A549 (cell line): ENCODE data around the gene PDCD1LG2. TPM values are rescaled to one million over a fixed set of nuclear protein-coding genes. Genes with fewer than 3 reads are reported as not detected.

Experiments
- ATAC-seq, 2 experiments: fragments of 200-7000 bp in 1 of 2; fragments of >200 bp in 1 of 2; cut with Nextera tagmentation in 1 of 2; cut with Tn5 transposase in 1 of 2; 3 replicates each; pipeline versions ENCODE4 v1.8.0 to v1.9.1; 2018 to 2020; ENCODE audit warnings: mild to moderate bottlenecking in 1 of 2, moderate library complexity in 1 of 2
- CTCF ChIA-PET: fragments of 300-600 bp; sonication (Branson Sonifier 250); formaldehyde crosslinking; extraction: SDS; loops from one replicate; lab custom pipeline; 2021; ENCODE audit warnings: antibody characterized with exemption, inconsistent platforms; lab: Yijun Ruan, JAX
- POLR2A ChIA-PET: fragments of 350-600 bp; formaldehyde crosslinking; extraction: SDS; loops from one replicate; lab custom pipeline; 2021; ENCODE audit warnings: antibody characterized with exemption, inconsistent platforms; lab: Yijun Ruan, JAX
- DNase-seq, 2 experiments: peaks; one replicate each; pipeline versions ENCODE4 v3.0.0 to v3.0.0-alpha.2; 2011 to 2016; ENCODE audit warnings: low read depth in 1 of 2, low spot score in 1 of 2
- FAIRE-seq: peaks from 2 replicates; lab custom pipeline; 2011; peaks lifted over from hg19 to GRCh38; lab: Jason Lieb, UNC
- H3K27ac ChIP-seq, 2 experiments: fragments of >200 bp; sonication (Bioruptor Twin); formaldehyde crosslinking; 3 replicates each; pipeline ENCODE4 v1.5.1; 2016 to 2017
- H3K4me1 ChIP-seq: fragments of >200 bp; sonication (Bioruptor Twin); formaldehyde crosslinking; 3 replicates; pipeline ENCODE4 v1.6.1; 2016
- H3K4me2 ChIP-seq: fragments of >200 bp; sonication (Bioruptor Twin); formaldehyde crosslinking; 3 replicates; pipeline ENCODE4 v1.6.1; 2016
- H3K4me3 ChIP-seq: fragments of >200 bp; sonication (Bioruptor Twin); formaldehyde crosslinking; 3 replicates; pipeline ENCODE4 v1.5.1; 2016
- H3K9me3 ChIP-seq: fragments of >200 bp; sonication (Bioruptor Twin); formaldehyde crosslinking; 3 replicates; pipeline ENCODE4 v1.6.1; 2016
- CHD4 ChIP-seq: fragments of 200-600 bp; sonication (generic); IDR thresholded peaks from 2 replicates; pipeline ENCODE4 v1.6.1; 2016; ENCODE audit warnings: antibody characterized with exemption, mild to moderate bottlenecking, borderline replicate concordance
- EP300 ChIP-seq, 2 experiments: fragments of >200 bp; sonication (Bioruptor Twin); formaldehyde crosslinking; IDR thresholded peaks; 2 replicates in 1 of 2; 3 replicates in 1 of 2; pipeline ENCODE4 v1.6.1; 2016 to 2017
- FOSL2 ChIP-seq, 2 experiments: fragments of 450-650 bp in 1 of 2; fragments of >200 bp in 1 of 2; sonication (Bioruptor Twin) in 1 of 2; formaldehyde crosslinking; IDR thresholded peaks; 2 replicates each; pipeline versions ENCODE4 v1.5.0 to v1.6.1; 2016 to 2020; ENCODE audit warnings: mild to moderate bottlenecking in 1 of 2, moderate library complexity in 1 of 2
- FOXS1 ChIP-seq: fragments of 250-450 bp; sonication (Bioruptor Pico); IDR thresholded peaks from 2 replicates; pipeline ENCODE4 v1.5.0; 2020; ENCODE audit warnings: mild to moderate bottlenecking, moderate library complexity
- HDAC2 ChIP-seq: fragments of 200-600 bp; sonication (generic); IDR thresholded peaks from 2 replicates; pipeline ENCODE4 v1.6.1; 2016
- JUN ChIP-seq, 2 experiments: fragments of >200 bp; sonication (Bioruptor Twin); formaldehyde crosslinking; IDR thresholded peaks; 2 replicates in 1 of 2; 3 replicates in 1 of 2; pipeline ENCODE4 v1.6.1; 2016 to 2017
- KDM1A ChIP-seq: fragments of 200-600 bp; sonication (generic); IDR thresholded peaks from 2 replicates; pipeline ENCODE4 v1.6.1; 2016; ENCODE audit warnings: low read depth, mild to moderate bottlenecking
- MAZ ChIP-seq: fragments of 150-350 bp; IDR thresholded peaks from 2 replicates; pipeline ENCODE4 v1.6.1; 2014; ENCODE audit warnings: antibody characterized with exemption, low read depth, low read length, borderline replicate concordance
- NFE2L2 ChIP-seq: fragments of 150-350 bp; conservative IDR thresholded peaks from 2 replicates; pipeline ENCODE4 v1.6.1; 2014; ENCODE audit warnings: low read length
- POLR2A ChIP-seq: IDR thresholded peaks from 2 replicates; pipeline ENCODE4 v1.6.1; 2012; ENCODE audit warnings: mild to moderate bottlenecking, low read length
- RCOR1 ChIP-seq: fragments of 150-350 bp; IDR thresholded peaks from 2 replicates; pipeline ENCODE4 v1.6.1; 2014; ENCODE audit warnings: antibody characterized with exemption, low read length, low read depth
- SMC3 ChIP-seq: fragments of >200 bp; sonication (Bioruptor Twin); formaldehyde crosslinking; IDR thresholded peaks from 3 replicates; pipeline ENCODE4 v1.6.1; 2018; ENCODE audit warnings: inconsistent platforms
- ZFP36 ChIP-seq: fragments of 450-650 bp; IDR thresholded peaks from 2 replicates; pipeline ENCODE4 v1.6.1; 2014; ENCODE audit warnings: borderline replicate concordance; ENCODE audit not compliant: partially characterized antibody
- ZNF302 ChIP-seq: fragments of 250-450 bp; sonication (Bioruptor Pico); IDR thresholded peaks from 2 replicates; pipeline ENCODE4 v1.9.0; 2021; ENCODE audit warnings: inconsistent platforms, mild to moderate bottlenecking, moderate library complexity
- WGBS: methylation state at CpG from one replicate; pipeline ENCODE4 v1.1.6; 2017; ENCODE audit errors: missing lambda C conversion rate; 5-methylcytosine and 5-hydroxymethylcytosine counted together
- polyA plus RNA-seq, 4 experiments: library from polyadenylated mRNA; depleted of rRNA in 3 of 4; stranded (reverse); fragments of >200 nt; fragmentation: RNase III in 1 of 4; extraction: RNeasy Plus Mini Kit Qiagen cat#74134 plus additional on column Dnase treatment in 1 of 4; gene quantifications; 2 replicates in 3 of 4; 3 replicates in 1 of 4; pipeline ENCODE4 v1.2.3, GENCODE V29; 2011 to 2017
- TF ChIP-seq, protein P1 (sequence below): IDR thresholded peaks from 2 replicates; pipeline ENCODE4 v1.6.1; 2012
- TF ChIP-seq, protein P2 (sequence below): fragments of >200 bp; sonication (Bioruptor Twin); formaldehyde crosslinking; IDR thresholded peaks from 3 replicates; pipeline ENCODE4 v1.6.1; 2016
- TF ChIP-seq, protein P3 (sequence below): fragments of 250-450 bp; sonication (Bioruptor Pico); IDR thresholded peaks from 2 replicates; pipeline ENCODE4 v1.5.0; 2020; ENCODE audit warnings: low read depth, mild to moderate bottlenecking, moderate library complexity
- TF ChIP-seq, protein P4 (sequence below): IDR thresholded peaks from 2 replicates; pipeline ENCODE4 v1.6.1; 2012
- TF ChIP-seq, protein P5 (sequence below): fragments of 250-450 bp; sonication (Bioruptor Pico); IDR thresholded peaks from 2 replicates; pipeline ENCODE4 v1.5.0; 2021; ENCODE audit warnings: mild to moderate bottlenecking, moderate library complexity, borderline replicate concordance
- TF ChIP-seq, protein P6 (sequence below): fragments of 450-650 bp; IDR thresholded peaks from 2 replicates; pipeline ENCODE4 v1.6.1; 2014; ENCODE audit warnings: antibody characterized with exemption

The PDCD1LG2 gene
- polyA plus RNA-seq, 2 of the 4 experiments (the other 2 are of a cell fraction): 0.53 TPM

DNA sequence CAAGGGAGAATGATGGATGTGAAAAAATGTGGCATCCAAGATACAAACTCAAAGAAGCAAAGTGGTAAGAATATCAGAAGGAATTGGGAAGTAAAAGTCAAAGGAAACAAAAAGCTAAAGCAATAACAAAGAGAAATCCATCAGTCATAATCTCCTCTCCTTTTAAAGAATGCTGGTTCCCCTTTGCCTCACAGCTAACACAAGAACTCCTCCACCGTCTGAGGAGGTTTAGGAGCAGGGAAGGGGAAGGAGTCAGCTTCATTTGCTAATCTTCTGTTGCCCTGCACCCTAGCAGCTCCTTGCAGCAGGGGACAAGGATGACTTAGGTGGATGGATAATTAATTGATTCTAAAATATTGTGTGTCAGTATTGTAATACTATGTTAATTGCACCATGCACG lies 43.6 kb upstream of the PDCD1LG2 start:
- no peak overlapping the region for H3K4me3 ChIP-seq
- ChIA-PET POLR2A (no interaction called here), CTCF (interaction anchor here (1.0 to 1.9 kb wide), 3 partner anchors 16 to 134 kb away, joined by 4 to 8 read pairs (median 4); partner anchors contain the start of gene CD274)
- WGBS: 69% methylated on average over 2 of the region's 2 CpGs
- TF ChIP-seq RCOR1 (no peak), MAZ (no peak), FOXS1 (no peak), NFE2L2 (no peak), HDAC2 (no peak), POLR2A (no peak)
- TF ChIP-seq, protein P1, sequence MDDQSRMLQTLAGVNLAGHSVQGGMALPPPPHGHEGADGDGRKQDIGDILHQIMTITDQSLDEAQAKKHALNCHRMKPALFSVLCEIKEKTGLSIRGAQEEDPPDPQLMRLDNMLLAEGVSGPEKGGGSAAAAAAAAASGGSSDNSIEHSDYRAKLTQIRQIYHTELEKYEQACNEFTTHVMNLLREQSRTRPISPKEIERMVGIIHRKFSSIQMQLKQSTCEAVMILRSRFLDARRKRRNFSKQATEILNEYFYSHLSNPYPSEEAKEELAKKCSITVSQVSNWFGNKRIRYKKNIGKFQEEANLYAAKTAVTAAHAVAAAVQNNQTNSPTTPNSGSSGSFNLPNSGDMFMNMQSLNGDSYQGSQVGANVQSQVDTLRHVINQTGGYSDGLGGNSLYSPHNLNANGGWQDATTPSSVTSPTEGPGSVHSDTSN: no peak
- TF ChIP-seq, protein P2, sequence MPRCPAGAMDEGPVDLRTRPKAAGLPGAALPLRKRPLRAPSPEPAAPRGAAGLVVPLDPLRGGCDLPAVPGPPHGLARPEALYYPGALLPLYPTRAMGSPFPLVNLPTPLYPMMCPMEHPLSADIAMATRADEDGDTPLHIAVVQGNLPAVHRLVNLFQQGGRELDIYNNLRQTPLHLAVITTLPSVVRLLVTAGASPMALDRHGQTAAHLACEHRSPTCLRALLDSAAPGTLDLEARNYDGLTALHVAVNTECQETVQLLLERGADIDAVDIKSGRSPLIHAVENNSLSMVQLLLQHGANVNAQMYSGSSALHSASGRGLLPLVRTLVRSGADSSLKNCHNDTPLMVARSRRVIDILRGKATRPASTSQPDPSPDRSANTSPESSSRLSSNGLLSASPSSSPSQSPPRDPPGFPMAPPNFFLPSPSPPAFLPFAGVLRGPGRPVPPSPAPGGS: no peak
- H3K4me2 ChIP-seq: no peak overlapping the region
- DNase-seq (no peak), ATAC-seq (no peak), FAIRE-seq (no peak)
- no peaks in the 10 kb centered on the region for H3K4me1 ChIP-seq
- no peak overlapping the region for H3K27ac ChIP-seq
- H3K9me3 ChIP-seq: no peaks in the 10 kb centered on the region

DNA sequence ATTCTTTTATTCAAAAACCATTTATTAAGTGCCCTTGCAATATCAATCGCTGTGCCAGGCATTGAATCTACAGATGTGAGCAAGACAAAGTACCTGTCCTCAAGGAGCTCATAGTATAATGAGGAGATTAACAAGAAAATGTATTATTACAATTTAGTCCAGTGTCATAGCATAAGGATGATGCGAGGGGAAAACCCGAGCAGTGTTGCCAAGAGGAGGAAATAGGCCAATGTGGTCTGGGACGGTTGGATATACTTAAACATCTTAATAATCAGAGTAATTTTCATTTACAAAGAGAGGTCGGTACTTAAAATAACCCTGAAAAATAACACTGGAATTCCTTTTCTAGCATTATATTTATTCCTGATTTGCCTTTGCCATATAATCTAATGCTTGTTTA lies 41.5 kb upstream of the PDCD1LG2 start:
- CTCF ChIA-PET: interaction anchor here (1.0 kb wide), 1 partner anchor 19 kb away, joined by 4 read pairs; the partner anchor contains the start of gene CD274
- no peak overlapping the region for H3K4me3 ChIP-seq
- no peaks in the 10 kb centered on the region for H3K9me3 ChIP-seq
- H3K27ac ChIP-seq: no peak overlapping the region
- TF ChIP-seq ZNF302 (CRISPR knock-in tag) (no peak), EP300 (IDR thresholded peaks at IDR 0.05) (no peak), NFE2L2 (no peak), SMC3 (no peak), MAZ (no peak), FOSL2 (IDR thresholded peaks at IDR 0.05) (no peak), FOSL2 (CRISPR knock-in tag; IDR thresholded peaks at IDR 0.05) (no peak), CHD4 (no peak), JUN (IDR thresholded peaks at IDR 0.05) (no peak), ZFP36 (no peak), KDM1A (no peak), FOXS1 (no peak)
- TF ChIP-seq, protein P3, sequence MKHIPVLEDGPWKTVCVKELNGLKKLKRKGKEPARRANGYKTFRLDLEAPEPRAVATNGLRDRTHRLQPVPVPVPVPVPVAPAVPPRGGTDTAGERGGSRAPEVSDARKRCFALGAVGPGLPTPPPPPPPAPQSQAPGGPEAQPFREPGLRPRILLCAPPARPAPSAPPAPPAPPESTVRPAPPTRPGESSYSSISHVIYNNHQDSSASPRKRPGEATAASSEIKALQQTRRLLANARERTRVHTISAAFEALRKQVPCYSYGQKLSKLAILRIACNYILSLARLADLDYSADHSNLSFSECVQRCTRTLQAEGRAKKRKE: no peak
- TF ChIP-seq, protein P4, sequence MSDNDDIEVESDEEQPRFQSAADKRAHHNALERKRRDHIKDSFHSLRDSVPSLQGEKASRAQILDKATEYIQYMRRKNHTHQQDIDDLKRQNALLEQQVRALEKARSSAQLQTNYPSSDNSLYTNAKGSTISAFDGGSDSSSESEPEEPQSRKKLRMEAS: no peak
- TF ChIP-seq, protein P5, sequence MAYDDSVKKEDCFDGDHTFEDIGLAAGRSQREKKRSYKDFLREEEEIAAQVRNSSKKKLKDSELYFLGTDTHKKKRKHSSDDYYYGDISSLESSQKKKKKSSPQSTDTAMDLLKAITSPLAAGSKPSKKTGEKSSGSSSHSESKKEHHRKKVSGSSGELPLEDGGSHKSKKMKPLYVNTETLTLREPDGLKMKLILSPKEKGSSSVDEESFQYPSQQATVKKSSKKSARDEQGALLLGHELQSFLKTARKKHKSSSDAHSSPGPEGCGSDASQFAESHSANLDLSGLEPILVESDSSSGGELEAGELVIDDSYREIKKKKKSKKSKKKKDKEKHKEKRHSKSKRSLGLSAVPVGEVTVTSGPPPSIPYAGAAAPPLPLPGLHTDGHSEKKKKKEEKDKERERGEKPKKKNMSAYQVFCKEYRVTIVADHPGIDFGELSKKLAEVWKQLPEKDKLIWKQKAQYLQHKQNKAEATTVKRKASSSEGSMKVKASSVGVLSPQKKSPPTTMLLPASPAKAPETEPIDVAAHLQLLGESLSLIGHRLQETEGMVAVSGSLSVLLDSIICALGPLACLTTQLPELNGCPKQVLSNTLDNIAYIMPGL: no peak
- TF ChIP-seq, protein P6, sequence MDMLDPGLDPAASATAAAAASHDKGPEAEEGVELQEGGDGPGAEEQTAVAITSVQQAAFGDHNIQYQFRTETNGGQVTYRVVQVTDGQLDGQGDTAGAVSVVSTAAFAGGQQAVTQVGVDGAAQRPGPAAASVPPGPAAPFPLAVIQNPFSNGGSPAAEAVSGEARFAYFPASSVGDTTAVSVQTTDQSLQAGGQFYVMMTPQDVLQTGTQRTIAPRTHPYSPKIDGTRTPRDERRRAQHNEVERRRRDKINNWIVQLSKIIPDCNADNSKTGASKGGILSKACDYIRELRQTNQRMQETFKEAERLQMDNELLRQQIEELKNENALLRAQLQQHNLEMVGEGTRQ: no peak
- ATAC-seq (no peak), FAIRE-seq (no peak), DNase-seq (no peak)
- POLR2A ChIA-PET: no interaction called here
- H3K4me2 ChIP-seq: no peak overlapping the region
- 73% methylated on average over 5 of the region's 5 CpGs for WGBS
- H3K4me1 ChIP-seq: no peaks in the 10 kb centered on the region
